Mammary epithelial cell (primary cell): Measurements from ENCODE around the gene RAD51.

Experiments
- EZH2 ChIP-seq: IDR thresholded peaks from 2 replicates; pipeline ENCODE4 v1.6.1; 2012; ENCODE audit warnings: low read length, inconsistent platforms, borderline replicate concordance
- TF ChIP-seq, protein P1 (sequence below), 2 donors: IDR thresholded peaks in 1 of 2; conservative IDR thresholded peaks in 1 of 2; 2 replicates each; pipeline ENCODE4 v1.5.1; 2011 to 2012; ENCODE audit warnings: inconsistent platforms in 2 of 2, low read length in 2 of 2, mild to moderate bottlenecking in 2 of 2, control low read depth in 1 of 2, low read depth in 1 of 2; ENCODE audit not compliant: insufficient read depth in 1 of 2; ENCODE audit errors: extremely low read depth in 1 of 2

DNA sequence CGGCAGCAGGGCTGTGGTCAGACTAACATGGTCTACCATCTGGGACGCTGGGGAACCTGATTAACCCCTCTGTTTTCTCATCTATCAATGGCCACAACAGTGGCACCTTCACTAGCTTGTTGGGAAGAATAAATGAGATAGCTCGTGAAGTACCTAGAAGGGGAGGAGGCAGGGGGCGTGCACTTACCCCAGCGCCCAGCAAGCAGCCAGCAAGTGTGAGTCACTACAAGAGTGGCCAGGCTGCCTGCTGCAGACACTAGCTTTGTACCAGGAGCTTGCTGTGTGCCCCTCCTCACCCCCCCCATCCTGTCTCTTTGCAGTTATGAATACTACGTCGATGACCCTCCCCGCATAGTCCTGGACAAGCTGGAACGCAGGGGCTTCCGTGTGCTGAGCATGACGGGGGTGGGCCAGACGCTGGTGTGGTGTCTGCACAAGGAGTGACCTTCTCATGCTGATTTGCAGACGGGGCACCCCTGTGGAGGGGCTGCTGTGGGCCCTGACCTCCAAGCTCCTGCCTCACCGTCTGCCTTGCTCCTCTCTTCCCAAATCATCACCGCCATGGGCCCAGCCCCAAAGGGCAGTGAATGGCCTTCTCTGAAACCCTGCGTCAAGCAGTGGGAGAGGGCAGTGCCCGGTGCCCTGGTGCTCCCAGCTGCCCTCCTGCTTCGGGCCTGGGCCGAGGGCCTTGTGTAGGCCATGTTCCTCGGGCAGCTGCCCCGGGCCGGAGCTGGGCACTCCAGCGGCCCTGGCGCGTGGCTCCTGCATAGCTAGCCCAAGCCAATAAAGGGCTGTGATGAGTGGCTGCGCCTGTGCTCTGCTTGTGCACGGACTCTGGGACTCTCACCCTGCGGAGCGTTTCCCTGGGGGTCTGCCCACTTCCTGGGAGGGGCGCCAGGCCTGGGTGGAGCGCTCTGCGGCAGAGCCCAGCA is 72.2 kb downstream of the RAD51 start:
- TF ChIP-seq, protein P1, sequence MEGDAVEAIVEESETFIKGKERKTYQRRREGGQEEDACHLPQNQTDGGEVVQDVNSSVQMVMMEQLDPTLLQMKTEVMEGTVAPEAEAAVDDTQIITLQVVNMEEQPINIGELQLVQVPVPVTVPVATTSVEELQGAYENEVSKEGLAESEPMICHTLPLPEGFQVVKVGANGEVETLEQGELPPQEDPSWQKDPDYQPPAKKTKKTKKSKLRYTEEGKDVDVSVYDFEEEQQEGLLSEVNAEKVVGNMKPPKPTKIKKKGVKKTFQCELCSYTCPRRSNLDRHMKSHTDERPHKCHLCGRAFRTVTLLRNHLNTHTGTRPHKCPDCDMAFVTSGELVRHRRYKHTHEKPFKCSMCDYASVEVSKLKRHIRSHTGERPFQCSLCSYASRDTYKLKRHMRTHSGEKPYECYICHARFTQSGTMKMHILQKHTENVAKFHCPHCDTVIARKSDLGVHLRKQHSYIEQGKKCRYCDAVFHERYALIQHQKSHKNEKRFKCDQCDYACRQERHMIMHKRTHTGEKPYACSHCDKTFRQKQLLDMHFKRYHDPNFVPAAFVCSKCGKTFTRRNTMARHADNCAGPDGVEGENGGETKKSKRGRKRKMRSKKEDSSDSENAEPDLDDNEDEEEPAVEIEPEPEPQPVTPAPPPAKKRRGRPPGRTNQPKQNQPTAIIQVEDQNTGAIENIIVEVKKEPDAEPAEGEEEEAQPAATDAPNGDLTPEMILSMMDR (conservative IDR thresholded peaks at IDR 0.05 in 1 of 2, IDR thresholded peaks at IDR 0.05 in 1 of 2; ENCODE audit: extremely low read depth in 1 of 2, insufficient read depth in 1 of 2, low read depth in 1 of 2, low read length in 2 of 2) = no peak
- no peak for TF ChIP-seq EZH2
